ENCODE measurements around the gene GALNT18. TPM values are rescaled to one million over a fixed set of nuclear protein-coding genes. Genes with fewer than 3 reads are reported as not detected.

The GALNT18 gene
- total and polyA plus RNA-seq, 2 donors (not counting 3 experiments of a cell fraction or from before 2014, with no cell fraction given): 0.17 to 0.18 TPM

- no peak overlapping the region for H3K9ac ChIP-seq (replicated peaks; ENCODE audit: extremely low read depth, insufficient read depth, low read length)
- BruUV-seq (replicated peaks): no TSS peak
- H3K27ac ChIP-seq (ENCODE audit: insufficient read depth, low read depth, low read length): no peak overlapping the region
- H3K4me1 ChIP-seq (ENCODE audit: control insufficient read depth, extremely low read depth, insufficient read depth, low read length): no peaks in the 10 kb centered on the region
- ChIA-PET POLR2A (no interaction called here), CTCF (no interaction called here)
- FAIRE-seq: no peak
- dilution Hi-C loops (cut with MboI; ENCODE audit: extremely low pct_ligation_motif_present, low sequenced_read_pairs): no loop called here
- no peaks in the 10 kb centered on the region for H3K36me3 ChIP-seq (ENCODE audit: control insufficient read depth in 2 of 2, extremely low read depth in 1 of 2, insufficient read depth in 2 of 2, low read length in 2 of 2)
- no peak for TF ChIP-seq POLR2AphosphoS5 (IDR thresholded peaks at IDR 0.05; ENCODE audit: insufficient read depth, low read depth, low read length)
- no peak for TF ChIP-seq GATA2 (IDR thresholded peaks at IDR 0.05; ENCODE audit: insufficient read depth, insufficient read length, low read depth, low read length)
- no peak for TF ChIP-seq EZH2 (IDR thresholded peaks at IDR 0.05; ENCODE audit: borderline replicate concordance, low read depth, low read length, severe bottlenecking)
- no peak for TF ChIP-seq FOS (IDR thresholded peaks at IDR 0.05; ENCODE audit: borderline replicate concordance, insufficient read depth, low read length)
- no peak for TF ChIP-seq JUN (IDR thresholded peaks at IDR 0.05; ENCODE audit: borderline replicate concordance, insufficient read depth, insufficient read length, low read depth)
- TF ChIP-seq, protein P1, sequence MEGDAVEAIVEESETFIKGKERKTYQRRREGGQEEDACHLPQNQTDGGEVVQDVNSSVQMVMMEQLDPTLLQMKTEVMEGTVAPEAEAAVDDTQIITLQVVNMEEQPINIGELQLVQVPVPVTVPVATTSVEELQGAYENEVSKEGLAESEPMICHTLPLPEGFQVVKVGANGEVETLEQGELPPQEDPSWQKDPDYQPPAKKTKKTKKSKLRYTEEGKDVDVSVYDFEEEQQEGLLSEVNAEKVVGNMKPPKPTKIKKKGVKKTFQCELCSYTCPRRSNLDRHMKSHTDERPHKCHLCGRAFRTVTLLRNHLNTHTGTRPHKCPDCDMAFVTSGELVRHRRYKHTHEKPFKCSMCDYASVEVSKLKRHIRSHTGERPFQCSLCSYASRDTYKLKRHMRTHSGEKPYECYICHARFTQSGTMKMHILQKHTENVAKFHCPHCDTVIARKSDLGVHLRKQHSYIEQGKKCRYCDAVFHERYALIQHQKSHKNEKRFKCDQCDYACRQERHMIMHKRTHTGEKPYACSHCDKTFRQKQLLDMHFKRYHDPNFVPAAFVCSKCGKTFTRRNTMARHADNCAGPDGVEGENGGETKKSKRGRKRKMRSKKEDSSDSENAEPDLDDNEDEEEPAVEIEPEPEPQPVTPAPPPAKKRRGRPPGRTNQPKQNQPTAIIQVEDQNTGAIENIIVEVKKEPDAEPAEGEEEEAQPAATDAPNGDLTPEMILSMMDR (IDR thresholded peaks at IDR 0.05; ENCODE audit: extremely low read depth in 1 of 2, insufficient read depth in 1 of 2, low read depth in 1 of 2, low read length in 2 of 2): no peak
- no peak for TF ChIP-seq MYC (IDR thresholded peaks at IDR 0.05; ENCODE audit: low read depth, low read length)
- TF ChIP-seq MAX (IDR thresholded peaks at IDR 0.05; ENCODE audit: insufficient read depth, insufficient read length): no peak
- TF ChIP-seq POLR2A (IDR thresholded peaks at IDR 0.05; ENCODE audit: low read depth, low read length): no peak
- DNase-seq (ENCODE audit: low read depth, low spot score): no peak
- intact Hi-C loops (cut with micrococcal nuclease): no loop called here
- no peaks in the 10 kb centered on the region for H3K79me2 ChIP-seq (ENCODE audit: control insufficient read depth, insufficient read depth, low read length)
- no peak overlapping the region for H3K4me3 ChIP-seq (replicated peaks in 1 of 3; ENCODE audit: insufficient read depth in 1 of 3, low read depth in 1 of 3, low read length in 3 of 3)
- peaks cover 0 to 2% of the 10 kb centered on the region in 2 experiments for H3K27me3 ChIP-seq (ENCODE audit: control insufficient read depth in 2 of 2, insufficient read depth in 2 of 2, low read length in 2 of 2)
- H2AFZ ChIP-seq (ENCODE audit: low read depth, low read length): no peak overlapping the region
- H3K9me1 ChIP-seq (replicated peaks; ENCODE audit: control insufficient read depth, extremely low read depth, insufficient read depth, low read length): no peaks in the 10 kb centered on the region
- no peaks in the 10 kb centered on the region for H4K20me1 ChIP-seq (replicated peaks; ENCODE audit: control insufficient read depth, extremely low read depth, insufficient read depth, low read length)
- H3K4me2 ChIP-seq (ENCODE audit: insufficient read depth, low read length): no peak overlapping the region
- no peaks in the 10 kb centered on the region for H3K9me3 ChIP-seq (replicated peaks; ENCODE audit: control insufficient read depth, insufficient read depth, low read length)
These were observed 331.5 kb downstream of the GALNT18 start for GRCh38 chr11:11290354-11290753.

Measured in endothelial cell of umbilical vein (primary cell).